ENCODE results near the gene GAD1.

Gene GAD1

GRCh38 chr2:170818036-170818751 is 1.5 kb downstream of the GAD1 start:
- DNase-seq: peak in 1 of 4 experiments; percentile 25

- DNase-seq: no peak
Observed at GRCh38 chr2:170818752-170819470, 2.2 kb downstream of the GAD1 start.

- no peak for DNase-seq
Observed at GRCh38 chr2:170819680-170820664, 3.3 kb downstream of the GAD1 start.

- DNase-seq: no peak
Observed at GRCh38 chr2:170820757-170821530, 4.3 kb downstream of the GAD1 start.

- peak in 1 of 4 experiments; percentile 27 for DNase-seq
Observed at GRCh38 chr2:170821531-170822289, 5.0 kb downstream of the GAD1 start.

GRCh38 chr2:170822290-170823087 is 5.8 kb downstream of the GAD1 start:
- DNase-seq: peak in 1 of 4 experiments; percentile 37

- peak in 3 of 4 experiments; percentile 22 to 61 (median 49) for DNase-seq
Observed at GRCh38 chr2:170823088-170823897, 6.6 kb downstream of the GAD1 start.

GRCh38 chr2:170823898-170824215 is 7.2 kb downstream of the GAD1 start:
- DNase-seq: no peak

- DNase-seq: no peak
Observed at GRCh38 chr2:170824526-170825015, 7.9 kb downstream of the GAD1 start.

GRCh38 chr2:170827841-170828532 is 11.3 kb downstream of the GAD1 start:
- DNase-seq: no peak

- DNase-seq: no peak
Observed at GRCh38 chr2:170828533-170828916, 11.8 kb downstream of the GAD1 start.

GRCh38 chr2:170829036-170829435 is 12.3 kb downstream of the GAD1 start:
- no peak for DNase-seq

GRCh38 chr2:170830166-170830565 is 13.5 kb downstream of the GAD1 start:
- DNase-seq: no peak

- no peak for DNase-seq
Observed at GRCh38 chr2:170831115-170831514, 14.4 kb downstream of the GAD1 start.

- DNase-seq: no peak
Observed at GRCh38 chr2:170836027-170836426, 19.3 kb downstream of the GAD1 start.

- no peak for DNase-seq
Observed at GRCh38 chr2:170840717-170841210, 24.1 kb downstream of the GAD1 start.

GRCh38 chr2:170842785-170843184 is 26.1 kb downstream of the GAD1 start:
- DNase-seq: no peak

- DNase-seq: no peak
Observed at GRCh38 chr2:170843656-170844055, 27.0 kb downstream of the GAD1 start.

GRCh38 chr2:170845343-170845742 is 28.7 kb downstream of the GAD1 start:
- DNase-seq: no peak

Data from suppressor macrophage (primary cell).